Mammary epithelial cell (primary cell): ENCODE data around the gene CAMSAP1.

ENCODE experiments used
- EZH2 ChIP-seq: IDR thresholded peaks from 2 replicates; pipeline ENCODE4 v1.6.1; 2012; ENCODE audit warnings: low read length, inconsistent platforms, borderline replicate concordance
- TF ChIP-seq, protein P1 (sequence below), 2 donors: IDR thresholded peaks in 1 of 2; conservative IDR thresholded peaks in 1 of 2; 2 replicates each; pipeline ENCODE4 v1.5.1; 2011 to 2012; ENCODE audit warnings: inconsistent platforms in 2 of 2, low read length in 2 of 2, mild to moderate bottlenecking in 2 of 2, control low read depth in 1 of 2, low read depth in 1 of 2; ENCODE audit not compliant: insufficient read depth in 1 of 2; ENCODE audit errors: extremely low read depth in 1 of 2

DNA sequence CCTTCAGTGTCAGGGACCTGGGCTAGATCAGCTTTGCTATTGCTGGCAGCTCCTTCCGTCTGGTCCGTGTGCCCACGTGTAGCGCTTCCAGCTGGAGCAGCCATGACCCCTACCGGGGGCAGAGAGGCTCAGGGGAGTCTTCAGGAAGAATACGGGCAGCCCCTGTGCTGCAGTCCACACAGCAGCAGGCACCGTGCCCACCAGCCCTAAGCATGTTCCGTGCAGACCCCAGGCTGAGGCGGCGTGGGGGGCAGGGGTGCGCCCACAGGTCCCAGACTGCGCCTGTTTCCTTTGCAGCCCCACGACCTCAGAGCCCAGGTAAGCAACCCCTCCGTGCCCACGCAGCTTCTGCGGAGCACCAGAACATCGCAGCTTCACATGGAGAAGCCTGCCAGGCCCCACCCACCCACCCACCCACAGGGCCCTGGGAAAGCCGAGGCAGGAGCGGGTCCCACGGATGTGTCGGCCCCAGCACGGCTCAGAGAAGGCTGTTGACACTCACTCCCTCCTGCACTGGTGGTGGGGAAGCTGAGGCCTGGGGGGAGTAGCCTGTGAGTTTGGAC is 122.3 kb downstream of the CAMSAP1 start:
- TF ChIP-seq, protein P1, sequence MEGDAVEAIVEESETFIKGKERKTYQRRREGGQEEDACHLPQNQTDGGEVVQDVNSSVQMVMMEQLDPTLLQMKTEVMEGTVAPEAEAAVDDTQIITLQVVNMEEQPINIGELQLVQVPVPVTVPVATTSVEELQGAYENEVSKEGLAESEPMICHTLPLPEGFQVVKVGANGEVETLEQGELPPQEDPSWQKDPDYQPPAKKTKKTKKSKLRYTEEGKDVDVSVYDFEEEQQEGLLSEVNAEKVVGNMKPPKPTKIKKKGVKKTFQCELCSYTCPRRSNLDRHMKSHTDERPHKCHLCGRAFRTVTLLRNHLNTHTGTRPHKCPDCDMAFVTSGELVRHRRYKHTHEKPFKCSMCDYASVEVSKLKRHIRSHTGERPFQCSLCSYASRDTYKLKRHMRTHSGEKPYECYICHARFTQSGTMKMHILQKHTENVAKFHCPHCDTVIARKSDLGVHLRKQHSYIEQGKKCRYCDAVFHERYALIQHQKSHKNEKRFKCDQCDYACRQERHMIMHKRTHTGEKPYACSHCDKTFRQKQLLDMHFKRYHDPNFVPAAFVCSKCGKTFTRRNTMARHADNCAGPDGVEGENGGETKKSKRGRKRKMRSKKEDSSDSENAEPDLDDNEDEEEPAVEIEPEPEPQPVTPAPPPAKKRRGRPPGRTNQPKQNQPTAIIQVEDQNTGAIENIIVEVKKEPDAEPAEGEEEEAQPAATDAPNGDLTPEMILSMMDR (conservative IDR thresholded peaks at IDR 0.05 in 1 of 2, IDR thresholded peaks at IDR 0.05 in 1 of 2; ENCODE audit: extremely low read depth in 1 of 2, insufficient read depth in 1 of 2, low read depth in 1 of 2, low read length in 2 of 2), result no peak
- TF ChIP-seq EZH2, result no peak
